Ishikawa (cell line): ENCODE measurements around the gene CAMK1G.

Experiments
- CEBPB ChIP-seq: IDR thresholded peaks from 2 replicates; pipeline ENCODE4 v1.6.1; 2012
- CREB1 ChIP-seq: IDR thresholded peaks from 2 replicates; pipeline ENCODE4 v1.6.1; 2012; ENCODE audit warnings: low read depth
- EGR1 ChIP-seq: IDR thresholded peaks from 2 replicates; pipeline ENCODE4 v1.6.1; 2012
- EP300 ChIP-seq: IDR thresholded peaks from 2 replicates; pipeline ENCODE4 v1.6.1; 2012; ENCODE audit warnings: borderline replicate concordance
- FOXM1 ChIP-seq: IDR thresholded peaks from 2 replicates; pipeline ENCODE4 v1.6.1; 2012; ENCODE audit warnings: low read depth, borderline replicate concordance
- MAX ChIP-seq: IDR thresholded peaks from 2 replicates; pipeline ENCODE4 v1.6.1; 2012
- NFIC ChIP-seq: IDR thresholded peaks from 2 replicates; pipeline ENCODE4 v1.6.1; 2012
- RAD21 ChIP-seq: IDR thresholded peaks from 2 replicates; pipeline ENCODE4 v1.6.1; 2012; ENCODE audit warnings: low read depth
- TAF1 ChIP-seq: IDR thresholded peaks from 2 replicates; pipeline ENCODE4 v1.6.1; 2012; ENCODE audit warnings: low read depth, mild to moderate bottlenecking
- TCF12 ChIP-seq: IDR thresholded peaks from 2 replicates; pipeline ENCODE4 v1.6.1; 2012; ENCODE audit warnings: low read depth
- TEAD4 ChIP-seq: IDR thresholded peaks from 2 replicates; pipeline ENCODE4 v1.6.1; 2012
- YY1 ChIP-seq: IDR thresholded peaks from 2 replicates; pipeline ENCODE4 v1.6.1; 2012; ENCODE audit warnings: low read depth
- ZBTB7A ChIP-seq: IDR thresholded peaks from 2 replicates; pipeline ENCODE4 v1.6.1; 2012; ENCODE audit warnings: low read depth
- TF ChIP-seq, protein P1 (sequence below): IDR thresholded peaks from 2 replicates; pipeline ENCODE4 v1.6.1; 2012
- TF ChIP-seq, protein P2 (sequence below): IDR thresholded peaks from 2 replicates; pipeline ENCODE4 v1.6.1; 2012; ENCODE audit warnings: low read depth, mild to moderate bottlenecking

CAMK1G gene

DNA sequence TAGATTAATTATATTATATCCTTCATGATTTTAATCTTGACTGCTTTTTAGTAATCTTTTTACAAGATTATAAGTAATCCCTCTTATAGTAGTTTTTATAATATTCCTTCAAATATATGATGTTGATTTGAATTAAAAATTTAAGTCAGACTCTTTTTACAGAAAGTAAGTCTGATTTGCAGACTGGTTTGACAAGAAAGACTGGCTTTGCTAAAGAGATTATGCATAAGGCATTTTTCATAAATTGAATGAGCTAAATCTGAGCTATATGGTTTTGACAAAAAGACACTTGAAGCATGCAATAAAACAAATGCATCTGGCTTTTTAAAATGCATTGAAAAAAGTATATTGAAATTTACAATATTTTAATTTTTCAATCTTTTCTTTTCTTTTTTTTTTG is 26.3 kb upstream of the CAMK1G start:
- TF ChIP-seq EP300 (no peak), CREB1 (no peak), YY1 (no peak), NFIC (no peak), TEAD4 (no peak), CEBPB (no peak), MAX (no peak)
- TF ChIP-seq, protein P1, sequence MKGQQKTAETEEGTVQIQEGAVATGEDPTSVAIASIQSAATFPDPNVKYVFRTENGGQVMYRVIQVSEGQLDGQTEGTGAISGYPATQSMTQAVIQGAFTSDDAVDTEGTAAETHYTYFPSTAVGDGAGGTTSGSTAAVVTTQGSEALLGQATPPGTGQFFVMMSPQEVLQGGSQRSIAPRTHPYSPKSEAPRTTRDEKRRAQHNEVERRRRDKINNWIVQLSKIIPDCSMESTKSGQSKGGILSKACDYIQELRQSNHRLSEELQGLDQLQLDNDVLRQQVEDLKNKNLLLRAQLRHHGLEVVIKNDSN: no peak

- TF ChIP-seq RAD21 (no peak), ZBTB7A (no peak), EGR1 (no peak), TAF1 (no peak), CEBPB (no peak), YY1 (no peak), TCF12 (no peak), EP300 (no peak), FOXM1 (no peak)
- TF ChIP-seq, protein P1: no peak
These were observed 23.0 kb upstream of the CAMK1G start for GRCh38 chr1:209560529-209560928.

- TF ChIP-seq TAF1: no peak
These were observed 22.6 kb upstream of the CAMK1G start for GRCh38 chr1:209560952-209561351.

- TF ChIP-seq NFIC (no peak), RAD21 (no peak), YY1 (no peak), TAF1 (no peak), CEBPB (no peak)
- TF ChIP-seq, protein P2, sequence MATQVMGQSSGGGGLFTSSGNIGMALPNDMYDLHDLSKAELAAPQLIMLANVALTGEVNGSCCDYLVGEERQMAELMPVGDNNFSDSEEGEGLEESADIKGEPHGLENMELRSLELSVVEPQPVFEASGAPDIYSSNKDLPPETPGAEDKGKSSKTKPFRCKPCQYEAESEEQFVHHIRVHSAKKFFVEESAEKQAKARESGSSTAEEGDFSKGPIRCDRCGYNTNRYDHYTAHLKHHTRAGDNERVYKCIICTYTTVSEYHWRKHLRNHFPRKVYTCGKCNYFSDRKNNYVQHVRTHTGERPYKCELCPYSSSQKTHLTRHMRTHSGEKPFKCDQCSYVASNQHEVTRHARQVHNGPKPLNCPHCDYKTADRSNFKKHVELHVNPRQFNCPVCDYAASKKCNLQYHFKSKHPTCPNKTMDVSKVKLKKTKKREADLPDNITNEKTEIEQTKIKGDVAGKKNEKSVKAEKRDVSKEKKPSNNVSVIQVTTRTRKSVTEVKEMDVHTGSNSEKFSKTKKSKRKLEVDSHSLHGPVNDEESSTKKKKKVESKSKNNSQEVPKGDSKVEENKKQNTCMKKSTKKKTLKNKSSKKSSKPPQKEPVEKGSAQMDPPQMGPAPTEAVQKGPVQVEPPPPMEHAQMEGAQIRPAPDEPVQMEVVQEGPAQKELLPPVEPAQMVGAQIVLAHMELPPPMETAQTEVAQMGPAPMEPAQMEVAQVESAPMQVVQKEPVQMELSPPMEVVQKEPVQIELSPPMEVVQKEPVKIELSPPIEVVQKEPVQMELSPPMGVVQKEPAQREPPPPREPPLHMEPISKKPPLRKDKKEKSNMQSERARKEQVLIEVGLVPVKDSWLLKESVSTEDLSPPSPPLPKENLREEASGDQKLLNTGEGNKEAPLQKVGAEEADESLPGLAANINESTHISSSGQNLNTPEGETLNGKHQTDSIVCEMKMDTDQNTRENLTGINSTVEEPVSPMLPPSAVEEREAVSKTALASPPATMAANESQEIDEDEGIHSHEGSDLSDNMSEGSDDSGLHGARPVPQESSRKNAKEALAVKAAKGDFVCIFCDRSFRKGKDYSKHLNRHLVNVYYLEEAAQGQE: no peak
These were observed 22.0 kb upstream of the CAMK1G start for GRCh38 chr1:209561532-209561931.

DNA sequence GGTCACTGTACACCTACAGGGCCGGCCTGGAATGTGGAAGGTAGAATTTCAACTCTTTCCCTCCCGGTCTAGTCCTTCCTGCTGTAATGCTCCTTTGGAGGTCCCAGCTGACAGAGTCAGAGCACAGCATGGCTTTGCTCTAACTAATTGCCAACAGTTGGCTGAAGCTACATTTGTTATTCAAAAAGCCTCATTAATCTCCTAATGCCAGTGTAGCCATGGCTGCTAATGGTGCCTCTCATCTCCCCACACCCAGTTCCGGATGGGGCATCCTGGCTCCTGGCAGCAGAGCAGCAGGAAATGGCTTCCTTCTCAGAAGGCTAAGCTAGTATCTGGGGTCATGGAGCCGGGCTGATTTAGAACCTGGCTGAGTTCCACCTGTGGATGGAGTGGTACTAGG is 18.7 kb upstream of the CAMK1G start:
- TF ChIP-seq CREB1: no peak
- TF ChIP-seq ZBTB7A: no peak
- no peak for TF ChIP-seq TEAD4
- no peak for TF ChIP-seq EP300
- TF ChIP-seq YY1: no peak
- TF ChIP-seq MAX: no peak
- TF ChIP-seq EGR1: no peak
- TF ChIP-seq, protein P1: no peak
- TF ChIP-seq, protein P2: no peak
- TF ChIP-seq TCF12: no peak
- no peak for TF ChIP-seq CEBPB
- no peak for TF ChIP-seq NFIC
- no peak for TF ChIP-seq TAF1
- TF ChIP-seq RAD21: no peak
- TF ChIP-seq FOXM1: no peak

- TF ChIP-seq CREB1 (no peak), YY1 (peak; percentile 56; the same call in 1 of the 2 replicates), CEBPB (peak; percentile 18; the same call in 1 of the 2 replicates), TEAD4 (0 out of 2 replicates have a peak, but pooled peaks have one; percentile 25), EGR1 (no peak), ZBTB7A (no peak), RAD21 (peak; percentile 80), FOXM1 (no peak), TCF12 (no peak), EP300 (no peak), TAF1 (no peak), NFIC (no peak), MAX (no peak)
- TF ChIP-seq, protein P2: no peak
- TF ChIP-seq, protein P1: no peak
These were observed 17.5 kb upstream of the CAMK1G start for GRCh38 chr1:209565759-209566678.
